GM12878 (cell line): ENCODE results near the gene CBFB.

Experiments used
- EZH2 ChIP-seq: IDR thresholded peaks from 2 replicates; pipeline ENCODE4 v1.6.1; 2012; ENCODE audit warnings: low read depth, mild to moderate bottlenecking, control low read depth, inconsistent platforms, low read length, borderline replicate concordance; ENCODE audit not compliant: control insufficient read depth
- NBN ChIP-seq: fragments of 450-650 bp; IDR thresholded peaks from 2 replicates; pipeline ENCODE4 v1.6.1; 2016
- NR2C2 ChIP-seq: IDR thresholded peaks from 2 replicates; pipeline ENCODE4 v1.6.1; 2011; ENCODE audit warnings: borderline replicate concordance, low read depth; ENCODE audit not compliant: control insufficient read depth, insufficient read length
- POLR2A ChIP-seq: IDR thresholded peaks from 2 replicates; pipeline ENCODE4 v1.6.1; 2011; ENCODE audit warnings: low read depth, mild to moderate bottlenecking, low read length
- REST ChIP-seq: IDR thresholded peaks from 2 replicates; pipeline ENCODE4 v1.6.1; 2012; ENCODE audit warnings: mild to moderate bottlenecking, low read depth, low read length
- SRF ChIP-seq, 2 experiments: IDR thresholded peaks; 2 replicates each; pipeline ENCODE4 v1.6.1; 2011; ENCODE audit warnings: low read depth in 2 of 2, low read length in 2 of 2, mild to moderate bottlenecking in 1 of 2, moderate library complexity in 1 of 2
- TAF1 ChIP-seq: IDR thresholded peaks from 2 replicates; pipeline ENCODE4 v1.6.1; 2011; ENCODE audit warnings: mild to moderate bottlenecking, low read depth, low read length, borderline replicate concordance

- TF ChIP-seq NR2C2, result no peak
- no peak for TF ChIP-seq SRF (IDR thresholded peaks at IDR 0.05; ENCODE audit: low read depth in 2 of 2, low read length in 2 of 2)
- TF ChIP-seq POLR2A, result no peak
- TF ChIP-seq NBN, result no peak
- no peak for TF ChIP-seq EZH2
- no peak for TF ChIP-seq REST
- no peak for TF ChIP-seq TAF1
Observed at GRCh38 chr16:66983033-66983432, 45.9 kb upstream of the CBFB start.
